HG03521 (cell line): Measurements from ENCODE around the gene RAD23B.

ENCODE experiments used
- ATAC-seq: cut with Tn5 transposase; IDR thresholded peaks from one replicate; pipeline ENCODE4 v1.9.1; 2021; ENCODE audit warnings: mild to moderate bottlenecking, moderate library complexity; ENCODE audit not compliant: unreplicated experiment

RAD23B gene

DNA sequence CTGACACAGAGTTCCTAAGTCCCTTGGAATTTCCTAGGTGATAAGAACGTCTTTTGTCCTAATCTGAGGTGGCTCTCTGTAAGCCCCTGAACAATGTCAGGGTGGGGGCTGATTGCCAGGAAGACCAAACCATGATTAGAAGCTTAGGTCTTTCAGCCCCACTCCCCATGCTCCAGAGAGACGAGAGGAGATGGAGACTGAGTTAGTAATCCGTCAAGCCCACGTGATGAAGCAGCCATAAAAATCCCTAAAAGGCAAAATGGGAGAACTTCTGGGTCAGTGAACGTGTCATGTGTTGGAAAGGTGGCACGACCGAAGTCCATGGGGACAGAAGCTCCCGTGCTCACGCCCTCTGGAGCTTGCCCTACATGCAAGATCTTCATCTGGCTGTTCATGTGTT is 85.6 kb downstream of the RAD23B start:
- no peak for ATAC-seq

DNA sequence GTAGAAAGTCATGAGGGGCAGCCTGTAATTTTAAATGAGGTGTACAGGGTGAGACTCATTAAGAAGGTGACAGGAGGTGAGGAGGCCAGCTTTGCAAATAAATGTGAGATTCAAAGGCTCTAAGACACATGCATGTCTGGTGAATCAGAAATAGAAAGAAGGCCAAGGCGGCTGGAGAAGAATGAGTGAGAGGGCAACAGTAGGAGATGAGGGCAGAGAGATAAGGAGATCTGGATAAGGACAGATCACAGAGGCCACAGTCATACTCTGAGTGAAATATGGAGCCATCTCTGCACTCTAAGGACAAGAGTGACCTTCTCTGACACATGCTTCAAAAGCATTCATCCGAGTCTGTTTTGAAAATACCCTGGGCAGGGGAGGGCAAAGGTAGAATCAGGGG is 90.7 kb downstream of the RAD23B start:
- no peak for ATAC-seq

DNA sequence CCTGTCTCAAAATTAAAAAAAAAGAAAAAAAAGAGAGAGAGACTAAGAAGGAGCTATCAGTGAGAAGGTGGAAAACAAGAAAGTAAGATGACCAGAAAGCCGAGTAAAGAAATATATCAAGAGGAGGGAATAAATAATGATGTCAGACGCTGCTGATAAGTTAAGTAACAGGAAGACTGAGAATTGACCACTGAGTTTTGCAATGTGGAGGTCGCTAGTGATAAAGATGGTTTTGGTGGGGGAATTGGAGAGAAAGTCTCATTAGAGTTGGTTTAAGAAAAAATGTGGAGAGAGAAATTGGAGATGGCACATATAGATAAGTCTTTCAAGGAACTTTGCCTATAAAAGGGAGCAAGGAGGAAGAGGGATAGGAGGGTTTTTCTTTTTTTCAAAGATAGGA is 91.9 kb downstream of the RAD23B start:
- no peak for ATAC-seq

DNA sequence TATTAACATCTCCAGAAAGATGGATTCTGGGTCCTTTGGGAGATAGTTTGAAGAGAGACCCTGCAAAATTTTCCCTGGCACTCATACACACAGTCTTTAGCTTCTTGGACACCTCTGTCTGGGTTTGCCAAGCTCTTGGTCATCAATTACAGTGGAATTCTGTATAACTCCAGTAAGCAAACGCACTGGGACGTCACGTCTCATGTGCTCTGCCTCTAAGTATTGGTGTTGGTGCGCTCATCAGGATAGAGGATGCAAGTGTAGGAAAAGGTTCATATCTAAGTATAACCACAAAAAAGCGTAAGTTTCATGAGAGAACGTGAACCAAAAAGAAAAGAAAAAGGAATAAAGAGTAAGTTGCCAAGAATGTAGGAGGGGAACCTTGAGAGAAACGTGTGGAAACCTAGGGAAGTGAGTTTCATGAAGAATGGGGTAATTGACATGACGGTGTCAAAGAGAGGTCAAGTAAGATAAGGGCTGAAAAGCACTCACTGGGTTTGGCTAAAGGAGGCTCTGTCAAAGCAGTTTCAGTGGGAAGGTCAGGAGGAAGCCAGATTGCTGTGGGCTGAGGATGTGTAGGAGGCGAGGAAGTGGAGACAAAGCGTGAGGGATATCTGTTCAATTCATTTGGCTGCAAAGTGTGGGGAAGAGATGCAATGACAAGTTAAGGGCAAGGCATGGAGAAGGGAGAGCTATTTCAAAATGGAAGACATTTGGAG is 92.7 kb downstream of the RAD23B start:
- no peak for ATAC-seq

DNA sequence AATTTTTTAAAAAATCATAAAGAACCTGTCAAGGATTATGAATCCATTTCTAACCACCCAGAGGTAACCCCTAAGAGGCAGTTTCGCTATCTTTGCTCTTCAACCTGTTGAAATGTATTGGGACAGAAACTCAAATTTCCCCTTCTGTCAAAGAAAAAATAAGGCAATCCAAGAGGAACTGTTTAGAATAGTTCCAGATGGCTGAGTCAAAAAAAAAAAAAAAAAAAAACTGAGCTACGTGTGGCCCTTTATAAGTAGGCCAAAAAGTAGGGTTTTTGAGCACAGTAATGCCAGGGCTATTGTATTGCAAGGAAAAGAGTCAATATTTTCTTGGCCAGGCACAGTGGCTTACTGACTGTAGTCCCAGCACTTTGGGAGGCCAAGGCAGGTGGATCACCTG is 94.9 kb downstream of the RAD23B start:
- no peak for ATAC-seq
